Mucosa of stomach (tissue), 1 donor: Measurements from ENCODE around the gene SV2B.
"Not testable (repeated sequence)": the region's sequence is repeated elsewhere in the genome, so short reads cannot be mapped to it uniquely, and the experiment has no call there.

Experiments
- H3K27me3 ChIP-seq: one replicate; pipeline ENCODE4 v1.7.0; 2013; ENCODE audit warnings: mild to moderate bottlenecking, low read length; ENCODE audit not compliant: control insufficient read depth, insufficient read depth
- H3K36me3 ChIP-seq: one replicate; pipeline ENCODE4 v1.7.0; 2013; ENCODE audit warnings: low read length; ENCODE audit not compliant: control insufficient read depth, insufficient read depth
- H3K4me1 ChIP-seq: one replicate; pipeline ENCODE4 v1.7.0; 2013; ENCODE audit warnings: mild to moderate bottlenecking, low read length; ENCODE audit not compliant: control insufficient read depth, insufficient read depth
- H3K4me3 ChIP-seq: one replicate; pipeline ENCODE4 v1.7.0; 2013; ENCODE audit warnings: low read length
- H3K9ac ChIP-seq: one replicate; pipeline ENCODE4 v1.7.0; 2013; ENCODE audit warnings: mild to moderate bottlenecking, low read length, moderate library complexity
- H3K9me3 ChIP-seq: one replicate; pipeline ENCODE4 v1.7.0; 2013; ENCODE audit warnings: mild to moderate bottlenecking, low read length, moderate library complexity; ENCODE audit not compliant: control insufficient read depth
- donor health status: Pancreatic carcinoma.

Gene SV2B

DNA sequence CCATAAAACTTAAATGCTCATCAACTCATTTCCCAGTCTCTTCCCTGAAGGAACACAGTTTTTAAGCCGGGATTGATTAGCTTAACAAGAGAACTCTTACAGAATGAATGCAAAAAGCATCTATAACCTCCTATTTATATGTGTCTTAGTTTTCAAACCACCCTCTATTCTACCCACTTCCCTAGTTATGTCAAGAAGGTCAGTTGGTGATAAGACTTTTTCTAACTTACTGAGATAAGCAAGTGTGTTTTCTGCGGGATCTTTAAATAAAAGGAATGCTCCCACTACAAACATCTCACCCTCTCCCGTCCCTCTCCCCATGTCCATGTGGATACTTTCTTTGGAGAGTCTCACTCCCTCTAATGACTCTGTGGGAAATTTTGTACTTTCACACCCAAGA is 218.5 kb downstream of the SV2B start:
- H3K36me3 ChIP-seq = no peaks in the 10 kb centered on the region
- H3K9ac ChIP-seq = no peak overlapping the region
- H3K4me1 ChIP-seq = no peaks in the 10 kb centered on the region
- H3K4me3 ChIP-seq = no peak overlapping the region
- no peaks in the 10 kb centered on the region for H3K27me3 ChIP-seq
- no peaks in the 10 kb centered on the region for H3K9me3 ChIP-seq

DNA sequence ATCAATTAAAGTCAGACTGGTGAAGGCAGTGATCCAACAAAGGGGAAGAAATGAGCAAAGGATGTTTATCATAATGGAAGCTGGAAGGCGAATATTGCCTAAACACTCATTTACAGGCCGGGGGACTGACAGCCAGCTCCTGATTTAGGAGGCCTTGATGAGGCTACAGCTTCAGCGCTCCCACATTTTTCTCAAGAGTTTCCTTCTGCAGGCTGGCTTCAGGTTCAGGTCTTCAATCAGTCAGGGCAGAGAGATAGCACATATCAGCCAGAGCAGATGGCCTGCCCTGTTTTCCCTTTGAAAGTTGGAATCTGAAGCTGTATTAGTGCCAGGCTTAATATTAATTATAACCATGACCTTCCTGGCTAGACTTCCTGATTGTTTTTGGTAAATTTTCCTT is 218.9 kb downstream of the SV2B start:
- Histone ChIP-seq H3K36me3 (no peaks in the 10 kb centered on the region), H3K27me3 (no peaks in the 10 kb centered on the region), H3K9ac (no peak overlapping the region)

DNA sequence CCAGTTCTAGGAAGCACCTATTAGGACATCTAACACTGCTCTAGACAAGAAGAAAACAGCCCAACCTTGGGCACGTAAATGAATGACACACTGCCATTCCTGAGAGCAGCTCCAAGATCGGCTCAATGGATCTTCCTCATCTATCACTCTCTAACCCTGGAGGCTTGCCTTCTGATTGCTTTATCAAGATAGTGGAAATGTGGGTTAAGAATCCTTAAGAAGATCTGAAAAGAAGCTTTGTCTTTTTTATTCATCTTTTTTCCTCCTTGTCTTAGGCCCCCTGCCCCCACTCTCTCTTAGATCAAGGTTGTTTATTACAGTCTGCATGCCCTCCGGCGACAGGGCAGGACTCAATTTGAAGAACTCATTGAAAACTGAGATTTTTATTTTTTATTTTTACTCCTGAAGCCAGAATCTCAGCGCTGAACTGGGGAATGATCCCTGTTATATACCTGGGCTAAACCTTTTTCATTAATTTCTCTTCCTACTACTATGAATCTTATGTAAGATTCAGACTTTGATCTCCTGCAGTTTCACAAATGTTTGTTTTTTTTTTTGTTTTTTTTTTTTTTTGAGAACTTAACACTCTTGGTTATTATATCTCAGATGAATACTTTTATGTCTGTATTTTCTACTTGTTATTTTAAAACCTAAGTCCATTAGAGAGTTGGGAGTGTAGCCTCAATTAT is 219.5 kb downstream of the SV2B start:
- no peaks in the 10 kb centered on the region for H3K27me3 ChIP-seq
- no peak overlapping the region for H3K9ac ChIP-seq

More for the DNA sequence above, 218.9 kb downstream of the SV2B start:
- no peak overlapping the region for H3K4me3 ChIP-seq
- H3K9me3 ChIP-seq = no peaks in the 10 kb centered on the region
- H3K4me1 ChIP-seq = no peaks in the 10 kb centered on the region

DNA sequence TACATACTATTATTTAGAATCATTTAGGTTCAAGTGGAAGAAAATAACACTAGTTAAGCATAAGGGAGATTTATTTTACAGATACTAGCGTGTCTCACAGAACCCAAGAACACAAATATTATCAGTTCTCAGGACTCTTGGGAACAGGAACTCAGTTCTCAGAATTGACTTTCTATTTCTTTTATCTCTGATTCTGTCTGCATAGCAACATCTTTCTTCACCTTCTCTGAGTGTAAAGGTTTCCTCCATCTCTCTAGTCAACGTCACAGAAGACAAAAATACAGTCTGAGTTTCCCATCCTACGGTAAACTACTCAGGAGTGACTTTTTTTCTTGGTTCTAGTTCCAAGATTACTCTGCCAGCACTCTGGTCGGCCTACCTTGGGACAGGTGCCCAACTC is 220.0 kb downstream of the SV2B start:
- Histone ChIP-seq H3K9ac (no peak overlapping the region), H3K36me3 (no peaks in the 10 kb centered on the region), H3K9me3 (no peaks in the 10 kb centered on the region)

More for the DNA sequence above, 219.5 kb downstream of the SV2B start:
- no peaks in the 10 kb centered on the region for H3K4me1 ChIP-seq
- no peak overlapping the region for H3K4me3 ChIP-seq
- H3K36me3 ChIP-seq = no peaks in the 10 kb centered on the region
- no peaks in the 10 kb centered on the region for H3K9me3 ChIP-seq

DNA sequence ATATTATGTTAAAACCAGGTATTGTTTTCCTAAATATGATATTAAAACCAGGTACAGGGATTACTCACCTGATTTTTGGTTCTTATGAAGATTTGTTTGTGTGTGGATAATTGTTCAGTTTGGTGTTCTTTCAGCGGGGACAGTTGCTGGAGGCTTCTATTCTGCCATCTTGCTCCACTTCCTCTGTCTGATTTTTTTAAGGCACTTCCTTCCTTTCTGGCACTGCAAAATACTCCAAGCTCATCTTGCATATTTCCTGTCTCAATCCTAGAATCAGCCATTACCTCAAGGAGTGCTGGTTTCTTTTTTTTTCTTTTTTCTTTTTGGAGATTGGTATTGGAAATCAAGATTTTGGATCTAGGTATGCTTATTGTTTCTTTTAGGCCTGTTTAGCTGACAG is 229.9 kb downstream of the SV2B start:
- Histone ChIP-seq H3K36me3 (no peaks in the 10 kb centered on the region), H3K9me3 (no peaks in the 10 kb centered on the region), H3K9ac (no peak overlapping the region), H3K27me3 (no peaks in the 10 kb centered on the region), H3K4me3 (no peak overlapping the region), H3K4me1 (no peaks in the 10 kb centered on the region)

More for the DNA sequence above, 220.0 kb downstream of the SV2B start:
- Histone ChIP-seq H3K4me3 (no peak overlapping the region), H3K27me3 (no peaks in the 10 kb centered on the region), H3K4me1 (no peaks in the 10 kb centered on the region)

DNA sequence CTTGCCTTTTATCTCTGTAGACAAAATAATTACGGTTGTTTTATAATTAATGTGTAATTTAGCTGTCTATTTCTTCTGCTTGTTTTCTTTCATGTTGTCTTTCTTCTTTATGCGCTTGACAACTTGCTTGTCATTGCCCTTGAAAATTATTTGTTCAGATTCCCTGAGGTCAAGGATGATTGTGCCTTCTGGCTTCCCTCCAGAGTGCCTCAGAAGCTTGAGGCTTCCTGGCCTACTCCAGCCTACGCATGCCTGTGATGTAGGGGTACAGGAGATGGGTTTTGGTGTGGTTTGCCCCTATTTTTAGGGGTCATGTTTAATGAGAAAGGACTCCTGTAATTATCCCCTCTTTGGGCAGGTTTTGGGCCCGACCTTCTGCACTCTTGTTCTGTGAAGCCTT is 231.5 kb downstream of the SV2B start:
- no peak overlapping the region for H3K9ac ChIP-seq
- no peaks in the 10 kb centered on the region for H3K27me3 ChIP-seq
- H3K4me3 ChIP-seq = no peak overlapping the region
- H3K4me1 ChIP-seq = no peaks in the 10 kb centered on the region
- no peaks in the 10 kb centered on the region for H3K36me3 ChIP-seq
- no peaks in the 10 kb centered on the region for H3K9me3 ChIP-seq

DNA sequence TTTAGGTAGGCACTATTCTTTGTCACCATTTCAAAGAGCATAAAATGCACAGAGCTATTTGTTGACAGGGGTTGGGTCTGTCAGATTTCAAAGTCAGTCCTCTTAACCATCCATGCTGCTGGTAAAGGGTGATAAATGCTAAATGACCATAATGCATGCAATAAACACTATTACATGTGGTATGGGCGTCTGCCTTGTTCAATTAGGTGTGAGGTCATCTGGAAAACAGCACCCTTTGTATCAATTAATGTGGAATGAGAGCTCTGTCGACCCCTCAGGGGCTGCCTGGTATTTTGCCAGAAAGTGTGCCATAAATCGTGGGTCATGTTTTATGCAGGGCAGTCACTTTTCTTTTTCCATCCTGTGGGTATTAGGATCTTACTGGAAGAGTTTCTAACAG is 235.6 kb downstream of the SV2B start:
- Histone ChIP-seq H3K9ac (no peak overlapping the region), H3K4me1 (no peaks in the 10 kb centered on the region), H3K9me3 (no peaks in the 10 kb centered on the region), H3K36me3 (no peaks in the 10 kb centered on the region), H3K27me3 (no peaks in the 10 kb centered on the region), H3K4me3 (no peak overlapping the region)

DNA sequence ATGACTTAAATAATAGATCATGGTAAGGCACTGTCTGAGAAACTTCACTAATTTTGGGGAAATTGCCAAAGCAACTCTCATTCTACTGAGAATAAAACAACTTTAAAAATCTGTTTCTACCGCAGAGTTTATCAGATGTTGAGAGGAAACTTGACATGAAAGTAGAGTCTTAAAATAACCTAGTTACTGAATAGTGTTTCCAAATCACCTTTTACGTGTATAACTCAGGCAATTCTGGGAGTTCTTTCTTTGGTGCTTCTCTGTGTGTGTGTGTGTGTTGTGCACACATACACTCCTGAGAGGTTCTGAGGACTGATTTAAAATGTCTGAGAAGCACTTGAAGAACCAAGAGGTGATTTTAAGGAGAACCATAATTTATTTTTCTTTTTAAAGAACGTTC is 236.6 kb downstream of the SV2B start:
- Histone ChIP-seq H3K36me3 (no peaks in the 10 kb centered on the region), H3K4me3 (no peak overlapping the region), H3K9me3 (no peaks in the 10 kb centered on the region), H3K4me1 (no peaks in the 10 kb centered on the region), H3K9ac (no peak overlapping the region), H3K27me3 (no peaks in the 10 kb centered on the region)

DNA sequence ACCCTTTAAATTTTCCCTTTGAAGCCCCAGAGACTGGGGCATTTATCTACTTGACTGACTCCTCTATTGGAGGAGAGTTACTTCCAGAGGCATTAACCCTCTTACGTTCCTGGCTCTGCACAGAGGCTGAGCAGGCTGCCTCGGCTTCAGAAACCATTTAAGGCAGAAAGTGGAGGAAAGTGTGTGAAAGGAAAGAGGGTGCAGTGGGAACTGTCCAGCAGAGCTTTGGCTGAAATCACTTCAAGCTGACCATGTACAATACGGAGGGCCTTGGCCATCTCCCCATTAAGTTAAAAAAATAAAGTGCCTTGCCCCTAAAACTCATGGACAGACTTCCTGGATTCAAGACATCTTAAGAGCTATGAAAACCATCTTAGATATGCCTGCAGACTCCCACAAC is 238.7 kb downstream of the SV2B start:
- Histone ChIP-seq H3K4me1 (no peaks in the 10 kb centered on the region), H3K4me3 (no peak overlapping the region), H3K27me3 (no peaks in the 10 kb centered on the region), H3K36me3 (no peaks in the 10 kb centered on the region), H3K9me3 (no peaks in the 10 kb centered on the region), H3K9ac (no peak overlapping the region)

DNA sequence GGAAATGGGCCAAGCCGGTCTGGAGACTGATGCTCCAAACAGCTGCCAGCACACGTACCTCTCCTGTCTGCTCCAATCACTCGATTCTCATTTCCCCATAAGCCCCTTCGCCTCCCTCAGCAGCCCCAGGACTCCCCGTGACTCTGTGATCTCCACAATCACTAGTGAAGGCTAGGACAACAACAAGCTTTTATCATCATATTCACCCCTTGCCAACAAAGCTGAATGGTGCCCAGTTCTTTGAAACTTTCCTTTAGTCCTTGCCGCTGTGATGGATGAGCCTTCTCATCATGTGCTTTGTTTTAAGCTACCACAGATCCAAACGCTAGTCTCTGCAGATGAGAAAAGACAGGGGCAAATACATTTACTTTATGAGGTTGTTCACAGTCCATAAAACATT is 242.0 kb downstream of the SV2B start:
- no peak overlapping the region for H3K4me3 ChIP-seq
- no peaks in the 10 kb centered on the region for H3K36me3 ChIP-seq
- H3K4me1 ChIP-seq = no peaks in the 10 kb centered on the region

DNA sequence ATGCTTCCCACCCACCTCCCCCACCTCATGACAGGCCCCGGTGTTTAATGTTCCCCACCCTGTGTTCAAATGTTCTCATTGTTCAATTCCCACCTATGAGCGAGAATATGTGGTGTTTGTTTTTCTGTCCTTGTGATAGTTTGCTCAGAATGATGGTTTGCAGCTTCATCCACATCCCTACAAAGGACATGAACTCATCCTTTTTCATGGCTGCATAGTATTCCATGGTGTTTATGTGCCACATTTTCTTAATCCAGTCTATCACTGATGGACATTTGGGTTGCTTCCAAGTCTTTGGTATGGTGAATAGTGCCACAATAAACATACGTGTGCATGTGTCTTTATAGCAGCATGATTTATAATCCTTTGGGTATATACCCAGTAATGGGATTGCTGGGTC is 244.9 kb downstream of the SV2B start:
- not testable (repeated sequence) for H3K4me1 ChIP-seq, H3K9ac ChIP-seq, H3K4me3 ChIP-seq, H3K27me3 ChIP-seq, H3K36me3 ChIP-seq, H3K9me3 ChIP-seq

More for the DNA sequence above, 242.0 kb downstream of the SV2B start:
- Histone ChIP-seq H3K27me3 (no peaks in the 10 kb centered on the region), H3K9ac (no peak overlapping the region), H3K9me3 (no peaks in the 10 kb centered on the region)

DNA sequence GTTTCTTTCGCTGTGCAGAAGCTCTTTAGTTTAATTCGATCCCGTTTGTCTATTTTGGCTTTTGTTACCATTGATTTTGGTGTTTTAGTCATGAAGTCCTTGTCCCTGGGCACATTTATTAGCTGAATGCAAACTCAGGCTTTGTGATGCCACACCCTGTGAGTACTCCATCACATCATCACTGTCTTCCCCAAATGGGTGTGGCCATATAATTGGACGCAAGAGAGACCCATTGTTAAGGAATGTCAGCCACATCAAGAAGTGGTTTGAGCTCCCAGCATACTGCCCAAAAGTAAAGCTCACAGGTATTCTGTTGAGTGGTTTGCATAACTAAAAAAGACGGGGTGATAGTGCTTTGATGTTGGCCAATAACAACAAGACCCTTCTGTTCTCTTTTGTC is 245.7 kb downstream of the SV2B start:
- no peaks in the 10 kb centered on the region for H3K9me3 ChIP-seq
- no peaks in the 10 kb centered on the region for H3K4me1 ChIP-seq
- no peak overlapping the region for H3K4me3 ChIP-seq
- H3K36me3 ChIP-seq = no peaks in the 10 kb centered on the region
- no peaks in the 10 kb centered on the region for H3K27me3 ChIP-seq
- H3K9ac ChIP-seq = no peak overlapping the region

DNA sequence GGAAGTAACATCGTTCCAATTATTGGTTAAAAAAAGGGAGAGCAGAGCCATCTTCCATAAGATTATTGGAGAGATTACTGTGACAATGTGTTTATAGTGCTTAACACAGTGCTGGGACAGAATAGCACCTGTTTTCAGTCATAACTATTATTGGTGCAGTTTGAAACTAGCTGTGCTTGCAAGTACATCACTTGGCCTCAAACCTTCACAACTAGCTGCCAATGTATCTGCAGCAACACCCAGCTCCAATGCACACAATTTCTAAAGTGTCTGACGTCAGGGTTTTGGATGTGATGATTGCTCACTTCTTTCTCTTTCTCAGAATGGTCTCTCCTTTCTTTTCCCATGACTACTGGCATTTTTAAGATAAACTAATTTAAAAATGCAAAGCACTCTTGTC is 246.2 kb downstream of the SV2B start:
- Histone ChIP-seq H3K4me3 (no peak overlapping the region), H3K9me3 (no peaks in the 10 kb centered on the region), H3K9ac (no peak overlapping the region), H3K4me1 (no peaks in the 10 kb centered on the region), H3K36me3 (no peaks in the 10 kb centered on the region), H3K27me3 (no peaks in the 10 kb centered on the region)
